ENCODE data around the gene MFF. TPM values are rescaled to one million over a fixed set of nuclear protein-coding genes. Genes with fewer than 3 reads are reported as not detected.

MFF gene
- total RNA-seq, 2 experiments from 2014 or later, result 66.5 to 73.9 TPM

- TF ChIP-seq, protein P1, sequence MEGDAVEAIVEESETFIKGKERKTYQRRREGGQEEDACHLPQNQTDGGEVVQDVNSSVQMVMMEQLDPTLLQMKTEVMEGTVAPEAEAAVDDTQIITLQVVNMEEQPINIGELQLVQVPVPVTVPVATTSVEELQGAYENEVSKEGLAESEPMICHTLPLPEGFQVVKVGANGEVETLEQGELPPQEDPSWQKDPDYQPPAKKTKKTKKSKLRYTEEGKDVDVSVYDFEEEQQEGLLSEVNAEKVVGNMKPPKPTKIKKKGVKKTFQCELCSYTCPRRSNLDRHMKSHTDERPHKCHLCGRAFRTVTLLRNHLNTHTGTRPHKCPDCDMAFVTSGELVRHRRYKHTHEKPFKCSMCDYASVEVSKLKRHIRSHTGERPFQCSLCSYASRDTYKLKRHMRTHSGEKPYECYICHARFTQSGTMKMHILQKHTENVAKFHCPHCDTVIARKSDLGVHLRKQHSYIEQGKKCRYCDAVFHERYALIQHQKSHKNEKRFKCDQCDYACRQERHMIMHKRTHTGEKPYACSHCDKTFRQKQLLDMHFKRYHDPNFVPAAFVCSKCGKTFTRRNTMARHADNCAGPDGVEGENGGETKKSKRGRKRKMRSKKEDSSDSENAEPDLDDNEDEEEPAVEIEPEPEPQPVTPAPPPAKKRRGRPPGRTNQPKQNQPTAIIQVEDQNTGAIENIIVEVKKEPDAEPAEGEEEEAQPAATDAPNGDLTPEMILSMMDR (IDR thresholded peaks at IDR 0.05), result no peak
- no peak overlapping the region for H3K27ac Mint-ChIP-seq
- ChIA-PET POLR2A (no interaction called here), CTCF (interaction anchor here (1.2 to 4.1 kb wide), 6 partner anchors 19 to 361 kb away, joined by 3 to 28 read pairs (median 9); no protein-coding TSS in a partner anchor)
- no peak for ATAC-seq
- peaks cover 1% of the 10 kb centered on the region for H3K9me3 Mint-ChIP-seq
- intact Hi-C loops (cut with micrococcal nuclease), result loop anchor here (10.0 kb wide), 3 partner anchors 170 to 360 kb away; no protein-coding TSS in a partner anchor
- H3K4me1 Mint-ChIP-seq (ENCODE audit: low read depth), result peaks cover 38% of the 10 kb centered on the region
- no peak overlapping the region for H3K4me3 Mint-ChIP-seq
- no peaks in the 10 kb centered on the region for H3K27me3 Mint-ChIP-seq
- no peaks in the 10 kb centered on the region for H3K36me3 Mint-ChIP-seq (ENCODE audit: low read depth)
- no peak for DNase-seq
Observed at GRCh38 chr2:227404585-227405271, 79.7 kb downstream of the MFF start.

- TF ChIP-seq, protein P1 (IDR thresholded peaks at IDR 0.05), result peak; percentile 70
- H3K36me3 Mint-ChIP-seq (ENCODE audit: low read depth), result no peaks in the 10 kb centered on the region
- H3K27me3 Mint-ChIP-seq, result no peaks in the 10 kb centered on the region
- peaks cover 1% of the 10 kb centered on the region for H3K9me3 Mint-ChIP-seq
- CTCF ChIA-PET, result interaction anchor here (0.6 to 4.1 kb wide), 24 partner anchors 9 to 359 kb away, joined by 3 to 28 read pairs (median 4); no protein-coding TSS in a partner anchor
- no peak for ATAC-seq
- peak; percentile 37 for DNase-seq
- peaks cover 50% of the 10 kb centered on the region for H3K4me1 Mint-ChIP-seq (ENCODE audit: low read depth)
- POLR2A ChIA-PET, result interaction anchor here (0.7 to 0.9 kb wide), 2 partner anchors 60 to 377 kb away, joined by 3 to 4 read pairs; no protein-coding TSS in a partner anchor
- H3K4me3 Mint-ChIP-seq, result no peak overlapping the region
- intact Hi-C loops (cut with micrococcal nuclease), result loop anchor here (10.0 kb wide), 3 partner anchors 168 to 358 kb away; no protein-coding TSS in a partner anchor
- H3K27ac Mint-ChIP-seq, result no peak overlapping the region
Observed at GRCh38 chr2:227406177-227407031, 81.4 kb downstream of the MFF start.

Other genes starting within 250 kb of the MFF start
- not detected for gene COL4A4, start 161.0 kb upstream of the MFF start, total RNA-seq
- gene COL4A3, start 160.6 kb upstream of the MFF start, total RNA-seq, result not detected
- gene TM4SF20, start 54.1 kb downstream of the MFF start, total RNA-seq, result not detected
- gene SCYGR1, start 62.7 kb downstream of the MFF start, total RNA-seq, result not detected
- gene AGFG1, start 146.9 kb downstream of the MFF start, total RNA-seq, result 100 to 1,000 TPM; 117 to 119 TPM